ENCODE measurements around the gene FIP1L1.

DNA sequence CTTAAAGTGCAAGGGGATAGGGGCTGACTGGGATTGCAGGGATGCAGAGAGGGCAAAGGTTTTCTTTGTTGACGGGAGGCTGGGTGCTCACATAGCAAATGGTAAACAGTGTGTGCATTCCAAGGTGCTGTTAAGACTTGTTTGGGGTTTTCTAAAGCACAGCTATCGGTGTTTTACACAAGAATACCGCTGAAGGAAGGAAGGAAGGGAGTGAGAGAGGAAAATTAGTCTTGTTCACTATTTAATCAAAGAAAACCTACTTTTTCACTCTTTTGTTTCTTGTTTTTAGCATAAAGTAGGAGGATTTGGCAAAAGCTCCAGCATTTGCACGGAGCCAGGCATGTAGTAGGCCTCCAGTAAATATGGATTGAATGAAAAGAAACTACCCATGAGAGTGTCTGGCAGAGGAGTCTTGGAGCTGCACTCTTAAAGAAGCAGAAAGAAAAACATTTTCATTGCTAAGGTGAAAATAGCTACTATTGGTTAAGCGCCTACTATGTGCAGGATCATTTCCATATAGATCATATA is 99.7 kb downstream of the FIP1L1 start:
- no peak for TF ChIP-seq EP300 (IDR thresholded peaks at IDR 0.05; ENCODE audit: low read depth in 2 of 2, low read length in 2 of 2)
- TF ChIP-seq EP300 (CRISPR knock-in tag; IDR thresholded peaks at IDR 0.05; ENCODE audit: borderline replicate concordance), result no peak
- no peak for TF ChIP-seq PRDM15 (CRISPR knock-in tag; IDR thresholded peaks at IDR 0.05)
- no peak for TF ChIP-seq HES4 (CRISPR knock-in tag; IDR thresholded peaks at IDR 0.05; ENCODE audit: borderline replicate concordance)
- no peak for TF ChIP-seq ZNF335 (CRISPR knock-in tag; IDR thresholded peaks at IDR 0.05)
- TF ChIP-seq HCFC1 (IDR thresholded peaks at IDR 0.05; ENCODE audit: low read depth, low read length), result no peak
- no peak for TF ChIP-seq RELA (CRISPR knock-in tag; IDR thresholded peaks at IDR 0.05)
- TF ChIP-seq ZNF7 (CRISPR knock-in tag; IDR thresholded peaks at IDR 0.05), result no peak
- TF ChIP-seq, protein P1, sequence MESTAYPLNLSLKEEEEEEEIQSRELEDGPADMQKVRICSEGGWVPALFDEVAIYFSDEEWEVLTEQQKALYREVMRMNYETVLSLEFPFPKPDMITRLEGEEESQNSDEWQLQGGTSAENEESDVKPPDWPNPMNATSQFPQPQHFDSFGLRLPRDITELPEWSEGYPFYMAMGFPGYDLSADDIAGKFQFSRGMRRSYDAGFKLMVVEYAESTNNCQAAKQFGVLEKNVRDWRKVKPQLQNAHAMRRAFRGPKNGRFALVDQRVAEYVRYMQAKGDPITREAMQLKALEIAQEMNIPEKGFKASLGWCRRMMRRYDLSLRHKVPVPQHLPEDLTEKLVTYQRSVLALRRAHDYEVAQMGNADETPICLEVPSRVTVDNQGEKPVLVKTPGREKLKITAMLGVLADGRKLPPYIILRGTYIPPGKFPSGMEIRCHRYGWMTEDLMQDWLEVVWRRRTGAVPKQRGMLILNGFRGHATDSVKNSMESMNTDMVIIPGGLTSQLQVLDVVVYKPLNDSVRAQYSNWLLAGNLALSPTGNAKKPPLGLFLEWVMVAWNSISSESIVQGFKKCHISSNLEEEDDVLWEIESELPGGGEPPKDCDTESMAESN (CRISPR knock-in tag; conservative IDR thresholded peaks at IDR 0.05), result no peak
- no peak for TF ChIP-seq PAX8 (CRISPR knock-in tag; IDR thresholded peaks at IDR 0.05; ENCODE audit: borderline replicate concordance)
- no peak for TF ChIP-seq POLR2A (IDR thresholded peaks at IDR 0.05; ENCODE audit: insufficient read depth in 1 of 2, low read depth in 2 of 2, low read length in 2 of 2)
- TF ChIP-seq ZNF276 (CRISPR knock-in tag; IDR thresholded peaks at IDR 0.05; ENCODE audit: low read depth), result no peak
- no peak for TF ChIP-seq ATF7 (IDR thresholded peaks at IDR 0.05)
- no peak for TF ChIP-seq ATF7 (CRISPR knock-in tag; IDR thresholded peaks at IDR 0.05)
